OCI-LY1 (cell line): ENCODE measurements around the gene NLN.

Source experiments
- H2AFZ ChIP-seq: fragments of 200-600 bp; sonication (generic), shearing (Covaris generic); 2 replicates; pipeline ENCODE4 v1.6.0; 2014; ENCODE audit warnings: antibody characterized with exemption, mild to moderate bottlenecking, low read length
- H3F3A ChIP-seq: fragments of 200-600 bp; sonication (generic), shearing (Covaris generic); 2 replicates; pipeline ENCODE4 v1.6.0; 2014; ENCODE audit warnings: mild to moderate bottlenecking, antibody characterized with exemption, low read length, moderate library complexity; ENCODE audit not compliant: insufficient read depth
- H3K27ac ChIP-seq: fragments of 200-600 bp; sonication (generic); 2 replicates; pipeline ENCODE4 v1.5.1; 2014; ENCODE audit warnings: low read length, mixed run types, mild to moderate bottlenecking, low read depth; ENCODE audit not compliant: poor library complexity, severe bottlenecking
- H3K27me3 ChIP-seq: fragments of 200-600 bp; sonication (generic); 2 replicates; pipeline ENCODE4 v1.6.0; 2014; ENCODE audit warnings: antibody characterized with exemption, mild to moderate bottlenecking, low read length, moderate library complexity; ENCODE audit not compliant: insufficient read depth
- H3K36me3 ChIP-seq: fragments of 200-600 bp; sonication (generic); 2 replicates; pipeline ENCODE4 v1.6.1; 2014; ENCODE audit warnings: mild to moderate bottlenecking, antibody characterized with exemption, low read length, moderate library complexity, mixed read lengths; ENCODE audit not compliant: insufficient read depth
- H3K4me1 ChIP-seq: fragments of 200-600 bp; sonication (generic); 2 replicates; pipeline ENCODE4 v1.5.1; 2014; ENCODE audit warnings: mild to moderate bottlenecking, low read length, moderate library complexity; ENCODE audit not compliant: insufficient read depth, severe bottlenecking
- H3K4me2 ChIP-seq: fragments of 200-600 bp; sonication (generic), shearing (Covaris generic); 2 replicates; pipeline ENCODE4 v1.6.1; 2014; ENCODE audit warnings: low read length
- H3K4me3 ChIP-seq: fragments of 200-600 bp; sonication (generic); 2 replicates; pipeline ENCODE4 v1.5.1; 2014; ENCODE audit warnings: low read length, low read depth, mild to moderate bottlenecking, mixed read lengths; ENCODE audit not compliant: poor library complexity, severe bottlenecking
- H3K79me2 ChIP-seq: fragments of 200-600 bp; shearing (Covaris generic); 2 replicates; pipeline ENCODE4 v1.6.1; 2016; ENCODE audit warnings: mixed run types, low read length, mixed read lengths; ENCODE audit not compliant: insufficient read depth
- H3K9ac ChIP-seq: fragments of 200-600 bp; sonication (generic), shearing (Covaris generic); 2 replicates; pipeline ENCODE4 v1.6.1; 2014; ENCODE audit warnings: mild to moderate bottlenecking, low read length, mixed read lengths
- H3K9me2 ChIP-seq: fragments of 200-600 bp; sonication (generic), shearing (Covaris generic); 2 replicates; pipeline ENCODE4 v1.6.1; 2014; ENCODE audit warnings: low read depth, mild to moderate bottlenecking, low read length, mixed read lengths
- H3K9me3 ChIP-seq: fragments of 200-600 bp; shearing (Covaris generic); 2 replicates; pipeline ENCODE4 v1.6.1; 2014; ENCODE audit warnings: low read length, mixed read lengths
- H4K20me1 ChIP-seq: fragments of 200-600 bp; sonication (generic), shearing (Covaris generic); 2 replicates; pipeline ENCODE4 v1.6.0; 2016; ENCODE audit warnings: mild to moderate bottlenecking, low read length; ENCODE audit not compliant: insufficient read depth
- CTCF ChIP-seq: fragments of 200-600 bp; sonication (generic), shearing (Covaris generic); IDR thresholded peaks from 2 replicates; pipeline ENCODE4 v1.5.1; 2017; ENCODE audit warnings: mild to moderate bottlenecking, antibody characterized with exemption, low read length, moderate library complexity, mixed read lengths
- EZH2 ChIP-seq: fragments of 200-600 bp; sonication (generic), shearing (Covaris generic); IDR thresholded peaks from 2 replicates; pipeline ENCODE4 v1.8.0; 2017; ENCODE audit warnings: borderline replicate concordance, mixed run types, mild to moderate bottlenecking, antibody characterized with exemption, low read length, moderate library complexity, mixed read lengths

NLN gene

GRCh38 chr5:65791712-65792673, 70.0 kb downstream of the NLN start:
- no peaks in the 10 kb centered on the region for H3K9me3 ChIP-seq
- H3K27me3 ChIP-seq, result no peaks in the 10 kb centered on the region
- TF ChIP-seq CTCF, result no peak
- TF ChIP-seq EZH2, result no peak
- no peak overlapping the region for H3K4me2 ChIP-seq
- no peak overlapping the region for H3K27ac ChIP-seq
- no peaks in the 10 kb centered on the region for H4K20me1 ChIP-seq
- no peaks in the 10 kb centered on the region for H3F3A ChIP-seq
- H3K36me3 ChIP-seq, result peaks cover 27% of the 10 kb centered on the region
- no peaks in the 10 kb centered on the region for H3K4me1 ChIP-seq
- no peak overlapping the region for H3K4me3 ChIP-seq
- no peak overlapping the region for H3K9ac ChIP-seq
- no peaks in the 10 kb centered on the region for H3K9me2 ChIP-seq
- no peak overlapping the region for H2AFZ ChIP-seq
- no peaks in the 10 kb centered on the region for H3K79me2 ChIP-seq

DNA sequence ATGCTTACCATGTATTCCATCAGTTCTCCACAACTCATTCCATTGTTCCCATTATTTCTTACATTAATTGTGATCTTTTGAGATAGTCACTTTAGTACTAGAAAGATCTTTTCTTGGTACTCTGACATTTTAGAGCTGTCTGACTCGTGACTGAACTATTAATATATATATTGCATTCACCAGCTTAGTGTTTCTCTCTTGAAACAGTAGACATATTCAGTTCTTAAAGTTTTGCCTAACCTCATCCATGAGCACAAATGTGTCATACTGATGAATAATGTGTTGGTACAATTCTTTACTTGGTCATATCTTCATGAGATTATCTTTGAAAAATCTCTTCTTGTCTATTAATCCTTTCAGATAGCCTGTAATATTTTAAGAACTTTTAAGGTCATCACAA, 74.3 kb downstream of the NLN start:
- H3K27me3 ChIP-seq, result no peaks in the 10 kb centered on the region
- peaks cover 5% of the 10 kb centered on the region for H3K36me3 ChIP-seq
- H3K79me2 ChIP-seq, result no peaks in the 10 kb centered on the region
- no peak overlapping the region for H2AFZ ChIP-seq
- H4K20me1 ChIP-seq, result no peaks in the 10 kb centered on the region
- no peaks in the 10 kb centered on the region for H3K9me3 ChIP-seq
- H3F3A ChIP-seq, result no peaks in the 10 kb centered on the region
- H3K4me2 ChIP-seq, result no peak overlapping the region
- no peak for TF ChIP-seq EZH2
- no peak overlapping the region for H3K27ac ChIP-seq
- H3K9me2 ChIP-seq, result no peaks in the 10 kb centered on the region
- no peak overlapping the region for H3K9ac ChIP-seq
- no peak overlapping the region for H3K4me3 ChIP-seq
- no peaks in the 10 kb centered on the region for H3K4me1 ChIP-seq

DNA sequence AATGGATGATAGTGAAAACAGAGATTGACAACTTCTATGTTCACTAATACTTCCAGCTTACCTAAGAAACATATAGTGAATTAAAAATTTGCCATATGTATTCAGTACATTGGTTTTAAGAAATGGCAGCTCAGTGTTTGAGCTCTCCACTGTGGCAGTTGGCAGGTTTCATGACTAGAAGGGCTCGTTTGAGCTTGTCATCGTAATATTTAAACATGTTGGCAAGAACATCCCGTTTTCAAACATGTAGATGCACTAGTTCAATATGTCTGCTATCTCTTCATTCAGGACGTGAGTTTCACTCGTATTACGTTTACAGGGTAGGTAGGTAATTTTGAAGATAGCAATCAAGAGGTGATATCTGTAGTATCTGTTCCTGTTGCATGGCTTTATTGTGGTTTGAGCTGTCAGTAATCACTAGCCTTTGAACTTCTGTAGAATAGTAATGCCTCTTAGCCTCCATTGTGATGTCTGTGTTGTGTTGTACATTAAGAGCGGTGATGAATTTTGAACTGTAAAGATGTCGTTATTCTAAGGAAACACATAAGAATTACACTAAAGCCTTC, 74.8 kb downstream of the NLN start:
- Histone ChIP-seq H4K20me1 (no peaks in the 10 kb centered on the region), H3K27me3 (no peaks in the 10 kb centered on the region), H2AFZ (no peak overlapping the region), H3K27ac (no peak overlapping the region), H3K4me1 (no peaks in the 10 kb centered on the region), H3K4me3 (no peak overlapping the region), H3K4me2 (no peak overlapping the region), H3K9me2 (no peaks in the 10 kb centered on the region), H3F3A (no peaks in the 10 kb centered on the region), H3K9ac (no peak overlapping the region), H3K36me3 (peaks cover 9% of the 10 kb centered on the region), H3K79me2 (no peaks in the 10 kb centered on the region), H3K9me3 (no peaks in the 10 kb centered on the region)
- TF ChIP-seq EZH2 (no peak), CTCF (no peak)
